Gastroesophageal sphincter (tissue), 4 donors: ENCODE results near the gene KXD1. TPM values are rescaled to one million over a fixed set of nuclear protein-coding genes. Genes with fewer than 3 reads are reported as not detected.
A peak's percentile ranks its signal among the peaks of the same experiment; 100 is the strongest.

Experiments used
- ATAC-seq: fragments of 150-250 bp; one replicate; pipeline ENCODE4 v1.9.1; 2016; ENCODE audit warnings: mild to moderate bottlenecking, moderate library complexity
- H3K27ac ChIP-seq, 4 donors: fragments of 200-600 bp; sonication (generic) in 3 of 4; 1 replicate in 3 of 4; 2 replicates in 1 of 4; pipeline ENCODE4 v1.5.1; 2016 to 2019
- H3K27me3 ChIP-seq: fragments of 200-600 bp; sonication (generic); one replicate; pipeline ENCODE4 v1.5.1; 2019
- H3K36me3 ChIP-seq, 2 donors: fragments of 200-600 bp; sonication (generic); one replicate each; pipeline ENCODE4 v1.5.1; 2019; ENCODE audit warnings: control low read depth in 1 of 2
- H3K4me1 ChIP-seq, 3 donors: fragments of 200-600 bp; sonication (generic); 1 replicate in 2 of 3; 2 replicates in 1 of 3; pipeline ENCODE4 v1.5.1; 2016 to 2019; ENCODE audit warnings: control low read depth in 2 of 3
- H3K4me3 ChIP-seq, 2 donors: fragments of 200-600 bp; sonication (generic); one replicate each; pipeline ENCODE4 v1.5.1; 2019; ENCODE audit warnings: mild to moderate bottlenecking in 1 of 2, moderate library complexity in 1 of 2
- H3K9me3 ChIP-seq, 3 donors: fragments of 200-600 bp; sonication (generic); one replicate each; pipeline ENCODE4 v1.5.1; 2017 to 2019; ENCODE audit warnings: control low read depth in 2 of 3
- EP300 ChIP-seq: sonication (generic); formaldehyde crosslinking; IDR thresholded peaks from one replicate; pipeline ENCODE4 v1.6.1; 2017; ENCODE audit warnings: antibody characterized with exemption, mild to moderate bottlenecking
- POLR2A ChIP-seq, 2 donors: fragments of 450-650 bp; IDR thresholded peaks; one replicate each; pipeline ENCODE4 v1.6.1; 2017; ENCODE audit warnings: antibody characterized with exemption in 2 of 2, mild to moderate bottlenecking in 2 of 2, moderate library complexity in 1 of 2
- POLR2AphosphoS5 ChIP-seq: sonication (generic); formaldehyde crosslinking; IDR thresholded peaks from one replicate; pipeline ENCODE4 v1.6.1; 2017; ENCODE audit warnings: antibody characterized with exemption
- WGBS, 2 donors: methylation state at CpG; one replicate each; pipeline ENCODE4 v1.1.5; 2018; ENCODE audit warnings: low coverage in 1 of 2; 5-methylcytosine and 5-hydroxymethylcytosine counted together
- total RNA-seq, 4 donors: library from RNA; depleted of rRNA; stranded (reverse); fragments of >200 nt; gene quantifications; one replicate each; pipeline ENCODE4 v1.1.0, GENCODE V29; 2016
- TF ChIP-seq, protein P1 (sequence below), 4 experiments: fragments of 200-600 bp in 2 of 4; fragments of 450-650 bp in 2 of 4; sonication (generic) in 1 of 4; IDR thresholded peaks; one replicate each; pipeline ENCODE4 v1.5.1; 2017 to 2019; ENCODE audit warnings: antibody characterized with exemption in 4 of 4, mild to moderate bottlenecking in 2 of 4, moderate library complexity in 2 of 4

Gene KXD1
- total RNA-seq, 4 donors from 2014 or later, result 130 to 137 (median 135) TPM

GRCh38 chr19:18551631-18552030 lies 6.0 kb upstream of the KXD1 start:
- Histone ChIP-seq H3K4me3 (no peak overlapping the region), H3K36me3 (no peaks in the 10 kb centered on the region), H3K9me3 (no peaks in the 10 kb centered on the region), H3K27ac (no peak overlapping the region), H3K4me1 (no peaks in the 10 kb centered on the region), H3K27me3 (no peaks in the 10 kb centered on the region)
- TF ChIP-seq POLR2A (IDR thresholded peaks at IDR 0.05) (no peak), EP300 (no peak), POLR2AphosphoS5 (no peak)
- TF ChIP-seq, protein P1, sequence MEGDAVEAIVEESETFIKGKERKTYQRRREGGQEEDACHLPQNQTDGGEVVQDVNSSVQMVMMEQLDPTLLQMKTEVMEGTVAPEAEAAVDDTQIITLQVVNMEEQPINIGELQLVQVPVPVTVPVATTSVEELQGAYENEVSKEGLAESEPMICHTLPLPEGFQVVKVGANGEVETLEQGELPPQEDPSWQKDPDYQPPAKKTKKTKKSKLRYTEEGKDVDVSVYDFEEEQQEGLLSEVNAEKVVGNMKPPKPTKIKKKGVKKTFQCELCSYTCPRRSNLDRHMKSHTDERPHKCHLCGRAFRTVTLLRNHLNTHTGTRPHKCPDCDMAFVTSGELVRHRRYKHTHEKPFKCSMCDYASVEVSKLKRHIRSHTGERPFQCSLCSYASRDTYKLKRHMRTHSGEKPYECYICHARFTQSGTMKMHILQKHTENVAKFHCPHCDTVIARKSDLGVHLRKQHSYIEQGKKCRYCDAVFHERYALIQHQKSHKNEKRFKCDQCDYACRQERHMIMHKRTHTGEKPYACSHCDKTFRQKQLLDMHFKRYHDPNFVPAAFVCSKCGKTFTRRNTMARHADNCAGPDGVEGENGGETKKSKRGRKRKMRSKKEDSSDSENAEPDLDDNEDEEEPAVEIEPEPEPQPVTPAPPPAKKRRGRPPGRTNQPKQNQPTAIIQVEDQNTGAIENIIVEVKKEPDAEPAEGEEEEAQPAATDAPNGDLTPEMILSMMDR (IDR thresholded peaks at IDR 0.05), result no peak
- no peak for ATAC-seq
- 47 to 75% methylated on average over 4 to 6 of the region's 6 CpGs for WGBS, 2 donors

- Histone ChIP-seq H3K27ac (peak overlapping the region; percentile 96 to 100 (median 98)), H3K27me3 (no peaks in the 10 kb centered on the region), H3K4me3 (peak overlapping the region; percentile 85 to 97), H3K4me1 (peaks cover 0 to 42% (median 9%) of the 10 kb centered on the region in 3 donors), H3K36me3 (peaks cover 0 to 17% of the 10 kb centered on the region in 2 donors), H3K9me3 (no peaks in the 10 kb centered on the region)
- no peak for TF ChIP-seq POLR2AphosphoS5
- TF ChIP-seq, protein P1 (IDR thresholded peaks at IDR 0.05), result no peak
- TF ChIP-seq EP300, result no peak
- TF ChIP-seq POLR2A (IDR thresholded peaks at IDR 0.05), result no peak
- no peak for ATAC-seq
- whole genome bisulfite sequencing, 2 donors, result 1 to 13% methylated on average over 8 to 11 of the region's 11 CpGs
These were observed 509 bp downstream of the KXD1 start for GRCh38 chr19:18558202-18558555.

- no peaks in the 10 kb centered on the region for H3K9me3 ChIP-seq
- H3K27ac ChIP-seq, result peak overlapping the region; percentile 96 to 100 (median 98)
- peak overlapping the region; percentile 85 to 97 for H3K4me3 ChIP-seq
- peaks cover 0 to 42% (median 9%) of the 10 kb centered on the region in 3 donors for H3K4me1 ChIP-seq
- TF ChIP-seq, protein P1 (IDR thresholded peaks at IDR 0.05), result no peak
- TF ChIP-seq EP300, result no peak
- TF ChIP-seq POLR2A (IDR thresholded peaks at IDR 0.05), result no peak
- no peak for TF ChIP-seq POLR2AphosphoS5
- no peak for ATAC-seq
- H3K36me3 ChIP-seq, result peaks cover 0 to 21% of the 10 kb centered on the region in 2 donors
- WGBS, 2 donors, result 28 to 47% methylated on average over 3 of the region's 3 CpGs
- no peaks in the 10 kb centered on the region for H3K27me3 ChIP-seq
These were observed 934 bp downstream of the KXD1 start for GRCh38 chr19:18558604-18559003.

DNA sequence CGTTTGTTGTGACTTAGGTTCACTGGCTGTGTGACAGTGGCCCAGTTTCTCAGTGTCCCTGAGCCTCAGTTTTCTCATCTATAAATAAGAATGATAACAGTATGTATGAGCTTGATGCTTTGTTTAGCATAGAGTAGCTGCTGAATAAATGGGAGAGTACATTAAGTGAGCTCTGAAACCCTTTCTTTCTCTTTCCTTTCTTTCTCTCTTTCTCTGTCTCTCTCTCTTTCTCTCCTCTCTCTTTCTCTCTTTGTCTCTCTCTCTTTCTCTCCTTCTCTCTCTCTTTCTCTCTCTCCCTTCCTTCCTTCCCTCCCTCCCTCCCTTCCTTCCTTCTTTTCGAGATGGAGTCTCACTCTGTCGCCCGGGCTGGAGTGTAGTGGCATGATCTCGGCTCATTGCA lies 2.0 kb downstream of the KXD1 start:
- 28 to 55% methylated on average over 2 to 4 of the region's 5 CpGs for WGBS, 2 donors
- H3K4me3 ChIP-seq, result no peak overlapping the region
- peak overlapping the region in 3 of 4 donors; percentile 14 to 98 (median 32) for H3K27ac ChIP-seq
- ATAC-seq, result no peak
- TF ChIP-seq POLR2A (IDR thresholded peaks at IDR 0.05), result no peak
- TF ChIP-seq POLR2AphosphoS5, result no peak
- TF ChIP-seq, protein P1 (IDR thresholded peaks at IDR 0.05), result no peak
- no peak for TF ChIP-seq EP300
- no peaks in the 10 kb centered on the region for H3K9me3 ChIP-seq
- H3K27me3 ChIP-seq, result no peaks in the 10 kb centered on the region
- H3K36me3 ChIP-seq, result peaks cover 0 to 32% of the 10 kb centered on the region in 2 donors
- peaks cover 0 to 42% (median 9%) of the 10 kb centered on the region in 3 donors for H3K4me1 ChIP-seq

GRCh38 chr19:18562086-18562485 lies 4.4 kb downstream of the KXD1 start:
- TF ChIP-seq, protein P1 (IDR thresholded peaks at IDR 0.05), result no peak
- H3K9me3 ChIP-seq, result no peaks in the 10 kb centered on the region
- no peak for ATAC-seq
- peak overlapping the region in 3 of 4 donors; percentile 55 to 68 (median 62) for H3K27ac ChIP-seq
- 37 to 70% methylated on average over 2 to 7 of the region's 14 CpGs for WGBS, 2 donors
- H3K4me1 ChIP-seq, result peaks cover 0 to 40% (median 9%) of the 10 kb centered on the region in 3 donors
- peaks cover 0 to 56% of the 10 kb centered on the region in 2 donors for H3K36me3 ChIP-seq
- no peaks in the 10 kb centered on the region for H3K27me3 ChIP-seq
- no peak overlapping the region for H3K4me3 ChIP-seq
